Neural progenitor cell (in vitro differentiated cells): Measurements from ENCODE around the gene CASP3.
"Not testable (repeated sequence)": the region's sequence is repeated elsewhere in the genome, so short reads cannot be mapped to it uniquely, and the experiment has no call there.

Experiments
- EZH2 ChIP-seq: fragments of 200-600 bp; sonication (generic); IDR thresholded peaks from 2 replicates; pipeline ENCODE4 v1.6.1; 2017; ENCODE audit warnings: antibody characterized with exemption, mild to moderate bottlenecking, moderate library complexity
- EZH2phosphoT487 ChIP-seq: fragments of 200-600 bp; sonication (generic); IDR thresholded peaks from 2 replicates; pipeline ENCODE4 v1.6.1; 2017; ENCODE audit warnings: antibody characterized with exemption
- TF ChIP-seq, protein P1 (sequence below): fragments of 200-600 bp; sonication (generic); IDR thresholded peaks from 2 replicates; pipeline ENCODE4 v1.5.1; 2017; ENCODE audit warnings: antibody characterized with exemption, mild to moderate bottlenecking

- TF ChIP-seq, protein P1, sequence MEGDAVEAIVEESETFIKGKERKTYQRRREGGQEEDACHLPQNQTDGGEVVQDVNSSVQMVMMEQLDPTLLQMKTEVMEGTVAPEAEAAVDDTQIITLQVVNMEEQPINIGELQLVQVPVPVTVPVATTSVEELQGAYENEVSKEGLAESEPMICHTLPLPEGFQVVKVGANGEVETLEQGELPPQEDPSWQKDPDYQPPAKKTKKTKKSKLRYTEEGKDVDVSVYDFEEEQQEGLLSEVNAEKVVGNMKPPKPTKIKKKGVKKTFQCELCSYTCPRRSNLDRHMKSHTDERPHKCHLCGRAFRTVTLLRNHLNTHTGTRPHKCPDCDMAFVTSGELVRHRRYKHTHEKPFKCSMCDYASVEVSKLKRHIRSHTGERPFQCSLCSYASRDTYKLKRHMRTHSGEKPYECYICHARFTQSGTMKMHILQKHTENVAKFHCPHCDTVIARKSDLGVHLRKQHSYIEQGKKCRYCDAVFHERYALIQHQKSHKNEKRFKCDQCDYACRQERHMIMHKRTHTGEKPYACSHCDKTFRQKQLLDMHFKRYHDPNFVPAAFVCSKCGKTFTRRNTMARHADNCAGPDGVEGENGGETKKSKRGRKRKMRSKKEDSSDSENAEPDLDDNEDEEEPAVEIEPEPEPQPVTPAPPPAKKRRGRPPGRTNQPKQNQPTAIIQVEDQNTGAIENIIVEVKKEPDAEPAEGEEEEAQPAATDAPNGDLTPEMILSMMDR = not testable (repeated sequence)
- TF ChIP-seq EZH2phosphoT487, EZH2: not testable (repeated sequence)
These were observed 41.8 kb downstream of the CASP3 start for GRCh38 chr4:184607429-184607828.
